Epithelial cell of esophagus (primary cell): ENCODE results near the gene KDELR3.
"Not testable (repeated sequence)": the region's sequence is repeated elsewhere in the genome, so short reads cannot be mapped to it uniquely, and the experiment has no call there.

ENCODE experiments used
- DNase-seq: peaks from one replicate; pipeline ENCODE4 v3.0.0; 2010; ENCODE audit warnings: low read depth
- H3K4me3 ChIP-seq: 2 replicates; pipeline ENCODE4 v1.5.1; 2011; ENCODE audit warnings: mild to moderate bottlenecking, low read length, control low read depth
- TF ChIP-seq, protein P1 (sequence below): IDR thresholded peaks from 2 replicates; pipeline ENCODE4 v1.5.1; 2011; ENCODE audit warnings: low read depth, mild to moderate bottlenecking, low read length, control low read depth, inconsistent platforms; ENCODE audit not compliant: insufficient read depth; ENCODE audit errors: missing control alignments

The KDELR3 gene

DNA sequence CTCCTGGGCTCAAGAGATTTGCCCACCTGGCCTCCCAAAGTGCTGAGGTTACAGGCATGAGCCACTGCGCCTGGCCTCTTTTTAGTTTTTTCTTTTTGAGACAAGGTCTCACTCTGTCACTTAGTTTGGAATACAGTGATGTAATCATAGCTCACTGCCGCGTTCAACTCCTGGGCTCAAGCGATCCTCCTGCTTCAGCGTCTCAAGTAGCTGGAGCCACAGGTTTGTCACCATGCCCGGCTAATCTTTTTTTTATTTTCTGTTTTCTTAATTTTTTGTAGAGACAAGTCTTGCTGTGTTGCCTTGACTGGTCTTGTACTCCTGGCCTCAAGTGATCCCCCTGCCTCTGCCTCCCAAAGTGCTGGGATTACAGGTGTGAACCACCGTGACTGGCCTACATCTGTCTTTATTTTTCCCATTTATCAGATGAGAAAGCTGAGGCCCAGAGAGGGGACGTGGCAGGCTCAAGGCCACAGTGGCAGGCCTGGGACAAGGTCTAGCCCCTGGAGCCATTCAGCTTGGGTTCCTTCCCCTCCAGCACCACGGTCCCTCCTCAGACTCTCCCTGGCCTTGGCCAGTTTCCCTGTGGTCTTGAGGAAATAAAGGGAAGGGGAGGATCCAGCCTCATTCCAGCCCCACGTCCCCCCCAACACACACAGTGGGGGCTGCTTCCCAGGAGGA is 2.8 kb upstream of the KDELR3 start:
- TF ChIP-seq, protein P1, sequence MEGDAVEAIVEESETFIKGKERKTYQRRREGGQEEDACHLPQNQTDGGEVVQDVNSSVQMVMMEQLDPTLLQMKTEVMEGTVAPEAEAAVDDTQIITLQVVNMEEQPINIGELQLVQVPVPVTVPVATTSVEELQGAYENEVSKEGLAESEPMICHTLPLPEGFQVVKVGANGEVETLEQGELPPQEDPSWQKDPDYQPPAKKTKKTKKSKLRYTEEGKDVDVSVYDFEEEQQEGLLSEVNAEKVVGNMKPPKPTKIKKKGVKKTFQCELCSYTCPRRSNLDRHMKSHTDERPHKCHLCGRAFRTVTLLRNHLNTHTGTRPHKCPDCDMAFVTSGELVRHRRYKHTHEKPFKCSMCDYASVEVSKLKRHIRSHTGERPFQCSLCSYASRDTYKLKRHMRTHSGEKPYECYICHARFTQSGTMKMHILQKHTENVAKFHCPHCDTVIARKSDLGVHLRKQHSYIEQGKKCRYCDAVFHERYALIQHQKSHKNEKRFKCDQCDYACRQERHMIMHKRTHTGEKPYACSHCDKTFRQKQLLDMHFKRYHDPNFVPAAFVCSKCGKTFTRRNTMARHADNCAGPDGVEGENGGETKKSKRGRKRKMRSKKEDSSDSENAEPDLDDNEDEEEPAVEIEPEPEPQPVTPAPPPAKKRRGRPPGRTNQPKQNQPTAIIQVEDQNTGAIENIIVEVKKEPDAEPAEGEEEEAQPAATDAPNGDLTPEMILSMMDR: no peak
- no peak for DNase-seq

DNA sequence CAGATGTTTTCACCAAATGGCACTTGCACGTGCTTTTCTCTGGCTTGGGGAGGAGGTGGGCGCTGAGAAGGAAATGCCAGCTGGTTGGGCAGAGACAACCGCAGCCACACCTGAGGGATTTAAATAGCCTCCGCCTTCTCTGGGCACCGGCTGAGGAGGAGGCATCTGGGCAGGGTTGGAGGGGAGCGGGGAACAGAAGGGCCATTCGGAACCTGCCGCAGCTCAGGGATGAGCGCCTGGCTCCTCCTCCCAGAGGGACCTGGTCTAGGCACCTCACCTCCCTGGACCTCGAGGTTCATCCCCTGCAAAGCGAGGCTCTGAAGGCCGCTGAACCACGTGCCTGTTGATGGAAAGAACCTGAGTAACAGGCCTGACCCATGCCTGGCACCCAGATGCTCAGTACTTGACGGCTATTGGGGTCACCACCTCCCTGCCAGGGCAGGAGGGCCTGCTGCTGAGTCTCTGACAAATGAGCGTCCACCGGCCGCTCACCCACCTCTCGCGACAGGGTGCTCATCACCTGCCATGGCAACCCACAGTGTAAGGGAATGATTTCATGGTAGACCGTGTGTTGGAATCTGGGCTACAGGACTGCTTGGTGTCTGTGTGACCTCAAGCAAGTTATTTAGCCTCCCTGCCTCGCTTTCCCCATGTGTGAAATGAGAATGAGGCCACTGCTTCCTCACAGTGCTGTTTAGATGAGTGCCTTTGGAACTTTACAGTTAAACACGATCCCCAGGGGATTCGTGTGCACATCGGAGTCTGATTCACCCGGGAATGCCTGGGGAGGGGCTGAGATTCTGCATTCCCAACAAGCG is 2.0 kb upstream of the KDELR3 start:
- no peak for DNase-seq
- TF ChIP-seq, protein P1: no peak
- no peak overlapping the region for H3K4me3 ChIP-seq

More for the DNA sequence above, 2.8 kb upstream of the KDELR3 start:
- no peak overlapping the region for H3K4me3 ChIP-seq

DNA sequence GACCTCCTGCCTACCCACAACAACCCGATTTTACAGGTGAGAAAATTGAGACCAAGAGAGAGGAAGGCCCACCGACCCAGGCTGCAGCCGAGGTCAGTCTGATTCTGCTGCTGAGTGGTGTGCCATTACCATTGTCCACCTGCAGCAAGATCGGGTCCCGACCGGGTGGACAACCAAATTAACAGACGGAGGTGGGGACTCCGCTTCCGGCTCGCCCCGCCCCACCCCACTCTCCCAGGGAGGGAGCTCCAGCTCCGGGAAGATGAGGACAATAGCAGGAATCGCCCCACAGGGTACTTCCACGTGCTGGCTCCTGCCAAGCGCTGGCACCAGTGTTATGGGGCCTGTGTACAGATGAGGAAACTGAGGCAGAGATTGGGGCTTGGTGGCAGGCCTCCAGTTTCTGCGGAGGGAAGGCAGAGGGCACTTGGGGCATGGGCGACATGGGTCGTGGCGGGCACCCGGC is 425 bp upstream of the KDELR3 start:
- TF ChIP-seq, protein P1: no peak
- no peak for DNase-seq
- peak overlapping the region; percentile 38 for H3K4me3 ChIP-seq

DNA sequence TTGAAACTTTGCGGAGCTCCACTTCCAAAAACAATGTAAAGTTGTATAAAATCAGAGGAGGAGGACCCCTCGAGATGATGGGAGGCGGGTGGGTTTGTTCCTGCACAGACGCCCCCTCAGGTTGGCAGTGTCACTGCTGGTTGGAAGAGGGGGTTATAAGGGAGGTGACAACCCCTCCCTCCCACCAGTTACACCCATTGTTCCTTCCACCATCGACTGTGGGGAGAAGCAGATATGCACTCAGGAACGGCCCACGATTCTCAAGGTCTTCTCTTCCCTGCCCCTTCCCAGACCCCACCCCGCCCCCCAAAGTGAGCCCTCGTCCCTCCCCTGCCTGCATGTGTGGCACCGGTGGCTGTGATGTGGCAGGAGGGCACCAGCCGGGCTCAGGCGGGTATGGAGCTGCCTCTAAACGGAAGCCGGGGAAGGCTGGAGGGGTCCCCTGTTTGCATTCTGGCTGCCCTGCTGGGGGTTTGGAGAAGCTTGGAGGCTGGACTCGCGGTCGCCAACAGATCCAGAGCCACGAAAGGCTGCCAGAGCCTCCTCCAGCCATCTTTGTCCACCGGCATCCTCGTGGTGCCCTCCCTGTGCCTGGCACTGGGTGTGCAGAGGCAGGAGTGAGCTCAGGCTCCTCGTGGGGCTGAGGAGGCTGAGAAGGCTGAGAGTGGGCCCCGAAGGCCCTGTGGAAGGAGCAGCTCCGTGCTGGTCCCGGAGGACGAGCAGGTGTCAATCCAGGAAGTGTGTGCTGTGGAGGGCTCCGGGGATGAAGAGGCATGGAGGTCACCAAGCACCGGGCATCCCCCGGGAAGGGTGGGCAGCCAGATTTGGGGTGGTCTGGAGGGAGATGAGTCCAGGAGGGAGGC is 778 bp downstream of the KDELR3 start:
- TF ChIP-seq, protein P1: no peak

DNA sequence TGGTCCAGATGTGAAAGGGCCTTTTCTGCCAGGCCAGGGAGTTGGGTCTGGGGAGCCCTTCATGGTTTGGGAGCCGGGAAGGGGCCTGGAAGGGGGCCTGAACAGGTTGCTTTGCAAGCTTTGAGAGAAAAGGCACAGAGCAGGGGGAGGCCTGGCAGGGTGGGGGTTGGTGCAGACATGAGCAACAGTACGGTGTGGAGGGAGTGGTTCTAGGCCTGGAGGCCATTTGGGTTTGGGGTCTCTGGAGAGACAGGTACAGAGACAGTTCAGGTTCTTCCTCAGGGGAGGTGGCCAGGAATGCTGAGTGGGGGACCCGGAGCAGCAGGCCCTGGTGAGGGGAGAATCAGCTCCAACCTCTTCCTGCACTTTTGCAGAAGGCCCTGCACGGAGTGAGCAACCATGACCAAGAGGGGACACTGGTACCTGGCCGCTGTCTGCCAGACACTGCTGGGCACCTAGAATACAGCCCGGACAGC is 1.4 kb downstream of the KDELR3 start:
- TF ChIP-seq, protein P1: no peak
- DNase-seq: no peak
- H3K4me3 ChIP-seq: no peak overlapping the region

More for the DNA sequence above, 778 bp downstream of the KDELR3 start:
- DNase-seq: no peak
- H3K4me3 ChIP-seq: peak overlapping the region; percentile 47

DNA sequence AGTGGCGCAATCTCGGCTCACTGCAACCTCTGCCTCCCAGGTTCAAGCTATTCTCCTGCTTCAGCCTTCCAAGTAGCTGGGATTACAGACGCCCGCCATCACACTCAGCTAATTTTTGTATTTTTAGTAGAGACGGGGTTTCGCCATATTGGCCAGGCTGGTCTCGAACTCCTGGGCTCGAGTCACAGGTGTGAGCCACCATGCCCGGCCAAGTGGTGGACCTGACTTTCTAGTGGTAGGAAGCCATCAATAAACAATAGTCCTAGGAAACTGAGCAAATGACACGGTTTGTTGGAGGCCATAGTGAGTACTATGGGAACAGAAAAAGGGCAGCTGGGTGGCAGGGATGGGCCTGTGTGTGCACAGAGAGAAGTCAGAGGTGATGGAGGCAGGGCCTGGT is 2.3 kb downstream of the KDELR3 start:
- DNase-seq, H3K4me3 ChIP-seq: not testable (repeated sequence)

DNA sequence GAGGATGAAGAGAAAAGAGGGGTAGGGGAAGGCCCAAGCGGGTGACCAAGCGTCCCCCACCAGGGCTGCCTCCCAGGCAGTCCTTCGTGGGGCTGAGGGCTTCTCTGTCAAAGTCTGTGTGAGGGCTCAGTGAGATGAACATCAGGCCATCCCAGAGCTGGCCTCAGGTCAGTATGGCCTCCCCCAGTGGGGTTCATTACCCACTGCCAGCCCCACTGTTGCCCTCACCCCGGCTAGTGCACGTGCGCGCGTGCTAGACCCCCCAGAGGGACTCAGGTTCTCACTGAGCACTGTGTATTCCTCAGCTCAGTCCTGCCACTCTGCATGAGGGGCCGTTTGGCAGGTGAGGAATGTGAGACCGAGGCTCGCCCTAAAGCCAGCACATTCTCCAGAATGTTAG is 3.3 kb downstream of the KDELR3 start:
- TF ChIP-seq, protein P1: no peak
- no peak overlapping the region for H3K4me3 ChIP-seq
- DNase-seq: no peak
